Ovary (tissue), 9 donors: ENCODE results near the gene PLXNB2. TPM values are rescaled to one million over a fixed set of nuclear protein-coding genes. Genes with fewer than 3 reads are reported as not detected.

Experiments
- DNase-seq, 5 donors: peaks; one replicate each; pipeline ENCODE4 v3.0.0-alpha.2; 2019 to 2020
- H3K27ac ChIP-seq, 2 donors: fragments of 200-600 bp; one replicate each; pipeline versions ENCODE4 v1.5.1 to v1.8.0; 2019 to 2022
- H3K27me3 ChIP-seq: fragments of 200-600 bp; one replicate; pipeline ENCODE4 v1.8.0; 2022
- H3K36me3 ChIP-seq: fragments of 200-600 bp; sonication (generic); one replicate; pipeline ENCODE4 v1.5.1; 2019
- H3K4me1 ChIP-seq: one replicate; pipeline ENCODE4 v1.8.1; 2013; ENCODE audit warnings: mild to moderate bottlenecking, moderate library complexity; ENCODE audit not compliant: insufficient read depth
- H3K4me3 ChIP-seq: fragments of 200-600 bp; sonication (generic); one replicate; pipeline ENCODE4 v1.5.1; 2017
- H3K9me3 ChIP-seq, 2 donors: fragments of 200-600 bp in 1 of 2; sonication (generic) in 1 of 2; one replicate each; pipeline versions ENCODE4 v1.5.1 to v1.8.1; 2013 to 2019; ENCODE audit warnings: mild to moderate bottlenecking in 1 of 2, moderate library complexity in 1 of 2
- CTCF ChIP-seq, 3 donors: fragments of 450-650 bp in 2 of 3; fragments of 200-600 bp in 1 of 3; IDR thresholded peaks; one replicate each; pipeline versions ENCODE4 v1.5.1 to v1.8.0; 2016 to 2022; ENCODE audit warnings: antibody characterized with exemption in 3 of 3, mild to moderate bottlenecking in 1 of 3
- EP300 ChIP-seq: sonication (generic); formaldehyde crosslinking; IDR thresholded peaks from one replicate; pipeline ENCODE4 v1.6.1; 2017; ENCODE audit warnings: antibody characterized with exemption
- POLR2A ChIP-seq: fragments of 450-650 bp; IDR thresholded peaks from one replicate; pipeline ENCODE4 v1.6.1; 2017; ENCODE audit warnings: antibody characterized with exemption, mild to moderate bottlenecking, moderate library complexity
- WGBS, 3 donors: extraction: QIAGEN DNeasy Blood & Tissue Kit in 1 of 3; methylation state at CpG; one replicate each; pipeline versions ENCODE4 v1.1.5 to v1.1.7; 2013 to 2017; 5-methylcytosine and 5-hydroxymethylcytosine counted together
- intact Hi-C, 4 donors: fragments of 100-400 bp; cut with DNase I; formaldehyde crosslinking; loops; one replicate each; pipeline versions ENCODE4 v1.11.0 to v1.15.1; 2022 to 2023
- polyA plus RNA-seq, 2 donors: library from polyadenylated mRNA; stranded (reverse); fragments of 200-250 nt in 1 of 2; fragments of 350-450 nt in 1 of 2; fragmentation: Illumina TruSeq in 1 of 2; extraction: RNeasy Lipid Tissue Mini Kit (QIAGEN cat#74804) in 1 of 2; gene quantifications; one replicate each; pipeline ENCODE4 v1.2.3, GENCODE V29; 2013 to 2014
- total RNA-seq, 7 donors: library from RNA; depleted of rRNA in 2 of 7; stranded (reverse); fragments of >200 nt in 2 of 7; fragmentation: NEBNext Ultra II Directional in 3 of 7; extraction: Animal tissue kit (Norgen Biotek cat#: 25700) in 3 of 7; gene quantifications; one replicate each; pipeline versions ENCODE4 v1.1.0 to v1.2.4, GENCODE V29; 2016 to 2023
- donor health status: DM: no; HTN: no; CAD: no; lungs with moderate emphysema.
- donor health status: DM: no; HTN: no; CAD: no.
- donor health status: Bipolar disorder and iron deficiency.
- donor health status: DM: yes; HTN: yes; CAD: no.
- donor health status: DM: no; HTN: no; CAD: no.
- donor health status: DM: yes; HTN: yes; CAD: no.

The PLXNB2 gene
- total and polyA plus RNA-seq, 9 donors = 26.5 to 274 (median 205) TPM

GRCh38 chr22:50264946-50265669 lies 42.3 kb downstream of the PLXNB2 start:
- TF ChIP-seq POLR2A (no peak), CTCF (IDR thresholded peaks at IDR 0.05) (no peak), EP300 (no peak)
- no peak for DNase-seq
- H3K27ac ChIP-seq = no peak overlapping the region
- intact Hi-C loops = loop anchor here in 2 of 4 donors (5.0 kb wide), 1 partner anchor 72 kb away; no protein-coding TSS in a partner anchor
- H3K9me3 ChIP-seq = no peaks in the 10 kb centered on the region
- H3K4me3 ChIP-seq = no peak overlapping the region
- H3K27me3 ChIP-seq = no peaks in the 10 kb centered on the region
- peaks cover 23% of the 10 kb centered on the region for H3K4me1 ChIP-seq
- H3K36me3 ChIP-seq = no peaks in the 10 kb centered on the region
- WGBS, 3 donors = 81 to 86% (median 84%) methylated on average over 13 to 15 of the region's 15 CpGs

- intact Hi-C loops = no loop called here
- no peak overlapping the region for H3K4me3 ChIP-seq
- H3K27me3 ChIP-seq = no peaks in the 10 kb centered on the region
- TF ChIP-seq CTCF (IDR thresholded peaks at IDR 0.05) (no peak), POLR2A (no peak), EP300 (no peak)
- H3K4me1 ChIP-seq = peaks cover 17% of the 10 kb centered on the region
- no peaks in the 10 kb centered on the region for H3K36me3 ChIP-seq
- 84 to 91% (median 86%) methylated on average over 13 to 15 of the region's 15 CpGs for WGBS, 3 donors
- H3K9me3 ChIP-seq = no peaks in the 10 kb centered on the region
- H3K27ac ChIP-seq = no peak overlapping the region
- DNase-seq = no peak
These were observed 43.2 kb downstream of the PLXNB2 start for GRCh38 chr22:50264104-50264745.

- Histone ChIP-seq H3K36me3 (no peaks in the 10 kb centered on the region), H3K4me1 (peaks cover 12% of the 10 kb centered on the region), H3K27me3 (no peaks in the 10 kb centered on the region), H3K27ac (no peak overlapping the region), H3K4me3 (no peak overlapping the region), H3K9me3 (no peaks in the 10 kb centered on the region)
- 54 to 66% (median 58%) methylated on average over 9 of the region's 9 CpGs for WGBS, 3 donors
- no peak for DNase-seq
- TF ChIP-seq EP300 (no peak), CTCF (IDR thresholded peaks at IDR 0.05) (no peak), POLR2A (no peak)
- intact Hi-C loops = no loop called here
These were observed 44.4 kb downstream of the PLXNB2 start for GRCh38 chr22:50262973-50263617.

GRCh38 chr22:50262460-50262911 lies 45.0 kb downstream of the PLXNB2 start:
- Histone ChIP-seq H3K27ac (no peak overlapping the region), H3K36me3 (no peaks in the 10 kb centered on the region), H3K9me3 (no peaks in the 10 kb centered on the region), H3K4me3 (no peak overlapping the region), H3K4me1 (peaks cover 10% of the 10 kb centered on the region), H3K27me3 (no peaks in the 10 kb centered on the region)
- no peak for TF ChIP-seq POLR2A
- TF ChIP-seq EP300 = no peak
- TF ChIP-seq CTCF (IDR thresholded peaks at IDR 0.05) = no peak
- DNase-seq = no peak
- intact Hi-C loops = no loop called here
- 76 to 87% (median 78%) methylated on average over 7 of the region's 7 CpGs for WGBS, 3 donors
